ENCODE results near the gene CCDC122. TPM values are rescaled to one million over a fixed set of nuclear protein-coding genes. Genes with fewer than 3 reads are reported as not detected.

The CCDC122 gene
- total RNA-seq, 1 donor from 2014 or later = 8.3 TPM

GRCh38 chr13:43881580-43881979, 2.0 kb upstream of the CCDC122 start:
- Mint-ChIP-seq H3K9me3 (ENCODE audit: low read depth) (no peaks in the 10 kb centered on the region), H3K27ac (ENCODE audit: unreplicated experiment) (no peak overlapping the region), H3K4me1 (ENCODE audit: low read depth) (peaks cover 36% of the 10 kb centered on the region), H3K27me3 (ENCODE audit: low read depth) (no peaks in the 10 kb centered on the region), H3K36me3 (ENCODE audit: low read depth) (peaks cover 5% of the 10 kb centered on the region), H3K4me3 (ENCODE audit: unreplicated experiment) (no peak overlapping the region)
- no peak for DNase-seq (ENCODE audit: low spot score)
- no peak for TF ChIP-seq CTCF (IDR thresholded peaks at IDR 0.05)

GRCh38 chr13:43880926-43881325, 1.4 kb upstream of the CCDC122 start:
- no peak overlapping the region for H3K27ac Mint-ChIP-seq (ENCODE audit: unreplicated experiment)
- TF ChIP-seq CTCF (IDR thresholded peaks at IDR 0.05) = no peak
- H3K36me3 Mint-ChIP-seq (ENCODE audit: low read depth) = peaks cover 5% of the 10 kb centered on the region
- no peaks in the 10 kb centered on the region for H3K27me3 Mint-ChIP-seq (ENCODE audit: low read depth)
- no peak for DNase-seq (ENCODE audit: low spot score)
- H3K9me3 Mint-ChIP-seq (ENCODE audit: low read depth) = no peaks in the 10 kb centered on the region
- H3K4me3 Mint-ChIP-seq (ENCODE audit: unreplicated experiment) = no peak overlapping the region
- H3K4me1 Mint-ChIP-seq (ENCODE audit: low read depth) = peaks cover 36% of the 10 kb centered on the region

- peak overlapping the region; percentile 88 for H3K27ac Mint-ChIP-seq (ENCODE audit: unreplicated experiment)
- H3K4me1 Mint-ChIP-seq (ENCODE audit: low read depth) = peaks cover 36% of the 10 kb centered on the region
- H3K4me3 Mint-ChIP-seq (ENCODE audit: unreplicated experiment) = peak overlapping the region; percentile 87
- no peaks in the 10 kb centered on the region for H3K36me3 Mint-ChIP-seq (ENCODE audit: low read depth)
- no peaks in the 10 kb centered on the region for H3K9me3 Mint-ChIP-seq (ENCODE audit: low read depth)
- no peak for TF ChIP-seq CTCF (IDR thresholded peaks at IDR 0.05)
- H3K27me3 Mint-ChIP-seq (ENCODE audit: low read depth) = no peaks in the 10 kb centered on the region
- DNase-seq (ENCODE audit: low spot score) = no peak
Observed at GRCh38 chr13:43880214-43880855, 795 bp upstream of the CCDC122 start.

- Mint-ChIP-seq H3K36me3 (ENCODE audit: low read depth) (no peaks in the 10 kb centered on the region), H3K9me3 (ENCODE audit: low read depth) (no peaks in the 10 kb centered on the region), H3K4me1 (ENCODE audit: low read depth) (peaks cover 36% of the 10 kb centered on the region), H3K27me3 (ENCODE audit: low read depth) (no peaks in the 10 kb centered on the region), H3K27ac (ENCODE audit: unreplicated experiment) (peak within 1 kb of the TSS; percentile 99), H3K4me3 (ENCODE audit: unreplicated experiment) (peak within 1 kb of the TSS; percentile 87)
- no peak for DNase-seq (ENCODE audit: low spot score)
- no peak for TF ChIP-seq CTCF (IDR thresholded peaks at IDR 0.05)
Observed at GRCh38 chr13:43879755-43880181, 228 bp upstream of the CCDC122 start, which contains the start of gene LACC1. LACC1 (plus strand) TSS chr13:43879904; CDS start chr13:43880986, 1,082 bp downstream.

- H3K4me3 Mint-ChIP-seq (ENCODE audit: unreplicated experiment) = no peak overlapping the region
- DNase-seq (ENCODE audit: low spot score) = no peak
- no peaks in the 10 kb centered on the region for H3K9me3 Mint-ChIP-seq (ENCODE audit: low read depth)
- peak overlapping the region; percentile 67 for H3K27ac Mint-ChIP-seq (ENCODE audit: unreplicated experiment)
- no peak for TF ChIP-seq CTCF (IDR thresholded peaks at IDR 0.05)
- H3K36me3 Mint-ChIP-seq (ENCODE audit: low read depth) = no peaks in the 10 kb centered on the region
- no peaks in the 10 kb centered on the region for H3K27me3 Mint-ChIP-seq (ENCODE audit: low read depth)
- H3K4me1 Mint-ChIP-seq (ENCODE audit: low read depth) = peaks cover 31% of the 10 kb centered on the region
Observed at GRCh38 chr13:43877766-43878165, 1.8 kb downstream of the CCDC122 start.
